ENCODE results near the gene GCG. TPM values are rescaled to one million over a fixed set of nuclear protein-coding genes. Genes with fewer than 3 reads are reported as not detected.

The GCG gene
- total RNA-seq, 2 experiments from 2014 or later = not detected

DNA sequence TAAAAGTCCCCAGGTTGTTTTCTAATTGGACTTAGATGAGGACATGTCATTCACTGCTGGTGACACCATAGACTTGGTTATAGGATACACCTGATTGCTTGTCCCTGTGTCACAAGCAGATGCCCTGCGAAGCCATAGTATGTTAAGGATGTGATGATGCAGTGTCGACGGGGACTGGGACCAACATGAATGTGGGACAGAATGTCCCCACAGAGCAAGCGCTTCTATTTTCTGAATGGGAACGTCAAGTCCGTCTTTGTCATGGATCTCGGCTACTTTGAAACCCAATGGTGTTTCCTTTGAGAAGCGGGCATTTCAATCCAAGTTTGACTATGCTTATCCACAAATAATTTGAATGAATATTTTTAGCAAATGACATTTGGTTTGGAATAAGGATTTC, 2.1 kb downstream of the GCG start:
- Mint-ChIP-seq H3K4me3 (no peak overlapping the region), H3K4me1 (no peaks in the 10 kb centered on the region), H3K27ac (no peak overlapping the region), H3K9me3 (ENCODE audit: low read depth) (no peaks in the 10 kb centered on the region), H3K27me3 (peaks cover 34% of the 10 kb centered on the region), H3K36me3 (ENCODE audit: low read depth) (no peaks in the 10 kb centered on the region)
- intact Hi-C loops (cut with DNase I, micrococcal nuclease) = loop anchor here in 1 of 2 experiments (5.0 kb wide), 1 partner anchor 72 kb away; no protein-coding TSS in a partner anchor
- POLR2A ChIA-PET = no interaction called here
- CTCF ChIA-PET = interaction anchor here (1.5 to 3.6 kb wide), 3 partner anchors 22 to 151 kb away, joined by 3 to 21 read pairs (median 5); no protein-coding TSS in a partner anchor
- ATAC-seq (no peak), DNase-seq (no peak)

DNA sequence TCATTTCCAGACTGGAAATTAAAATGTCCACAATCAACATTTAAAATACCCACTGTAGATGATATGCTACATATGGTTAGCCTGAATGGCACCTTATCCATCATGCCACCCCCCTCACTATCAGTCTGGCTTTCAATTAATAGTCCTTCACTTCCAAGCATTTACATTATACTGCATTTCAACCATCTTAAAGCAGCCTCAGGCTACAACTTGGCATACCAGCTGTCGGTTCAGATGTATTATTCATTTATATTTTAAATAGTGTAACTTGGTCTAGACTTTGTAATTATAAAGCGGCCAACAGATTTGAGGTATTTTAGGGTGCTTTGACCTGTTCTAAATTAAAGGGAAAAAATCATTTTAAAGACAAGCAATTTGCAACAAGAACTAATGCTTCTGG, 2.6 kb downstream of the GCG start:
- H3K4me3 Mint-ChIP-seq = no peak overlapping the region
- no peaks in the 10 kb centered on the region for H3K4me1 Mint-ChIP-seq
- peaks cover 30% of the 10 kb centered on the region for H3K27me3 Mint-ChIP-seq
- no peaks in the 10 kb centered on the region for H3K36me3 Mint-ChIP-seq (ENCODE audit: low read depth)
- DNase-seq = no peak
- no peak for ATAC-seq
- ChIA-PET CTCF (interaction anchor here (1.7 to 3.6 kb wide), 3 partner anchors 9 to 149 kb away, joined by 5 to 21 read pairs (median 5); no protein-coding TSS in a partner anchor), POLR2A (no interaction called here)
- intact Hi-C loops (cut with DNase I, micrococcal nuclease) = no loop called here
- H3K27ac Mint-ChIP-seq = no peak overlapping the region
- H3K9me3 Mint-ChIP-seq (ENCODE audit: low read depth) = no peaks in the 10 kb centered on the region

DNA sequence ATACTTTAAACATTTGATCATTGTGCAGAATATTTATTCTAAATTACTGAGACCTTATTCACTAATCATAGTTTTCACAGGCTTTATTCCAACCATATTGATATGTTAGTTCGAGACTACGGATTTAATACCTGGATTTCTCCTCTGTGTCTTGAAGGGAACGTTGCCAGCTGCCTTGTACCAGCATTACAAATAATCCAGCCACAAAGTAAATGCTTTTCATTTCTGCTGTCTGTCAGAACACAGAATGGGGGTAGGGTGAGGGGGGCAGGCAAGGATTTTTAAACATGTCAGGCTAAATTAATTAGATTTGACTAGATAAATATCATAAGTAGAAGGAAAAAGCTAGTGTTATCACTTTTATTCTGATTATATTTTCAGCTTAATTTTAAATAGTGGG, 3.1 kb downstream of the GCG start:
- Mint-ChIP-seq H3K36me3 (ENCODE audit: low read depth) (no peaks in the 10 kb centered on the region), H3K4me3 (no peak overlapping the region), H3K27ac (no peak overlapping the region), H3K4me1 (no peaks in the 10 kb centered on the region), H3K27me3 (peaks cover 27% of the 10 kb centered on the region), H3K9me3 (ENCODE audit: low read depth) (no peaks in the 10 kb centered on the region)
- intact Hi-C loops (cut with DNase I, micrococcal nuclease) = no loop called here
- no peak for DNase-seq
- ChIA-PET CTCF (interaction anchor here (1.1 to 3.6 kb wide), 5 partner anchors 10 to 150 kb away, joined by 3 to 21 read pairs (median 5); no protein-coding TSS in a partner anchor), POLR2A (no interaction called here)
- ATAC-seq = no peak

DNA sequence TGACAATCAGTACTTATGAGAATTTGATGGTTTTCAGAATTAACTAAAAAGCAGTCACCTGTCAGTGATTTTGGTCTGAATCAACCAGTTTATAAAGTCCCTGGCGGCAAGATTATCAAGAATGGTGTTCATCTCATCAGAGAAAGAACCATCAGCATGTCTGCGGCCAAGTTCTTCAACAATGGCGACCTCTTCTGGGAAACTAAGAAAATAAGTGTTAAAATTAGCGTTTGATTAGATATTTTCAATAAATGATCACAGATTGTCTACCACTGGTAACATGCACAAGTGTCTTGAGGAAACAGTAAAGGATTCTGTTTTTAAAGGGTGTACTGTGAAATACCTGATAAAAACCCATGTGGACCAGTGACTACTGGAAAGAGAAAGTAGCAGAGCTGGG, 8.1 kb downstream of the GCG start:
- no peaks in the 10 kb centered on the region for H3K36me3 Mint-ChIP-seq (ENCODE audit: low read depth)
- CTCF ChIA-PET = interaction anchor here (0.7 to 2.1 kb wide), 5 partner anchors 9 to 745 kb away, joined by 3 to 11 read pairs (median 3); partner anchors contain the start of gene GCG
- intact Hi-C loops (cut with DNase I, micrococcal nuclease) = no loop called here
- H3K4me1 Mint-ChIP-seq = no peaks in the 10 kb centered on the region
- no peak overlapping the region for H3K27ac Mint-ChIP-seq
- DNase-seq (no peak), ATAC-seq (no peak)
- POLR2A ChIA-PET = no interaction called here
- peaks cover 19% of the 10 kb centered on the region for H3K27me3 Mint-ChIP-seq
- H3K4me3 Mint-ChIP-seq = no peak overlapping the region
- H3K9me3 Mint-ChIP-seq (ENCODE audit: low read depth) = no peaks in the 10 kb centered on the region

DNA sequence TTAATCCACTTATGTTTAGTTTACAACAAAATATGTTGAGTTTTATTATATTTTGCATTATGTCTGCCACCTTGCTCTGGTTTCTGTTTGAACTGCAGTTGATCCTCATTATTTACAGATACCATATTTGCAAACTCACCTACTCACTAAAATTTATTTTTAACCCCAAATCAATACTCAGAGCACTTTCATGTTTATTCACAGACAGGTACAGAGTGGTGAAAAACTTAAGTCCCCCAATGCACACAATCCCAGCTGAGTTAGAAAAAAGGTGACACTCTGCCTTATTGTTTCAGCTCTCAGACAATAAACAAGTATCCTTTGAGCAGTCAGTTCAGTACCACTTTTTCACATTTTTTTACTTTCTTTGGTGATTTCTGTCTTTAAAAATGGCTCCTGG, 13.7 kb downstream of the GCG start:
- ChIA-PET POLR2A (no interaction called here), CTCF (interaction anchor here (0.8 to 3.2 kb wide), 3 partner anchors 12 to 160 kb away, joined by 3 to 14 read pairs (median 5); no protein-coding TSS in a partner anchor)
- no peak overlapping the region for H3K27ac Mint-ChIP-seq
- intact Hi-C loops (cut with DNase I, micrococcal nuclease) = no loop called here
- no peak overlapping the region for H3K4me3 Mint-ChIP-seq
- no peaks in the 10 kb centered on the region for H3K36me3 Mint-ChIP-seq (ENCODE audit: low read depth)
- H3K4me1 Mint-ChIP-seq = no peaks in the 10 kb centered on the region
- DNase-seq (no peak), ATAC-seq (no peak)
- peaks cover 11% of the 10 kb centered on the region for H3K27me3 Mint-ChIP-seq
- no peaks in the 10 kb centered on the region for H3K9me3 Mint-ChIP-seq (ENCODE audit: low read depth)

DNA sequence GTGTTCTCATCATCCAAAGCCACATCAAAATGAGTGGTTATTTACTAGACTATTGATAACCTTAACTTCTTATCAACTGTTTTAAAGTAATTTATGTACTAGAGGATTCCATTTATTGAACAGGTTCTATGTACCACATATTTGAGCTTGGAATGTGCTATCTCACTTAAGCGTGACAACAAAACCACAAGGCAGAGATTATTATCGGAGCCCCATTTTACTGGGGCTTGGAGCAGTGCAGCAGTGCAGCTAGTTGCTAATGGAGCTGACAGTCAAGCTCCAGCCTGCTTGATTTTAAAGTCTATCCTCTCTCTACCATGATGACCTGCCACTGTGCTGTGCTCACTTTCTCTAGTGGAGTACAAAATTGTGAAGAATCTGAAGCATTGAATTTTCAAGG, 24.6 kb downstream of the GCG start:
- ATAC-seq (no peak), DNase-seq (no peak)
- Mint-ChIP-seq H3K4me1 (peaks cover 15% of the 10 kb centered on the region), H3K27ac (no peak overlapping the region), H3K36me3 (ENCODE audit: low read depth) (no peaks in the 10 kb centered on the region), H3K27me3 (no peaks in the 10 kb centered on the region), H3K9me3 (ENCODE audit: low read depth) (no peaks in the 10 kb centered on the region), H3K4me3 (no peak overlapping the region)
- intact Hi-C loops (cut with DNase I, micrococcal nuclease) = loop anchor here in 1 of 2 experiments (2.0 kb wide), 1 partner anchor 175 kb away; no protein-coding TSS in a partner anchor
- ChIA-PET POLR2A (no interaction called here), CTCF (interaction anchor here (0.7 to 4.7 kb wide), 11 partner anchors 11 to 540 kb away, joined by 3 to 35 read pairs (median 4); partner anchors contain the start of gene GCG)

DNA sequence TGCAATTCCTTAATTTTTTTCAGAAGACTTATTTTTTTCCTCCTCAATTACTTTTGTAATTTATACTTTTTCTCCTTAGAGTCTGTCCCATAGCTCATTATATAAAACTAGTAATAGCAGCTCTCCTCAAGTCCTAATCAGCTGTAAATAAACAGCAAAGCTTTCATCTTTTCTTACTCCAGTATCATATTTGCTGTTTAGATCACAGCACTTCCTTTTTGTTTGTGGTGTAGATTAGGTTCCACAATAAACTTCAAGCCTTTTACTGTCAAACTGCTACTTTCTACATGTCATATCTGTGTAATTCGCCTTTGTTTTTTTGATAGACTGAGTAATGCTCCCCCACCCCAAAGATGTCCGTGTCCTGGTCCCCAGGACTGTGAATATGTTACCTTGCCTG, 25.5 kb downstream of the GCG start:
- CTCF ChIA-PET = interaction anchor here (0.6 to 4.7 kb wide), 15 partner anchors 11 to 539 kb away, joined by 3 to 35 read pairs (median 4); no protein-coding TSS in a partner anchor
- ATAC-seq (peak; percentile 33), DNase-seq (no peak)
- intact Hi-C loops (cut with DNase I, micrococcal nuclease) = loop anchor here in 1 of 2 experiments (2.0 kb wide), 1 partner anchor 174 kb away; no protein-coding TSS in a partner anchor
- POLR2A ChIA-PET = interaction anchor here (0.6 kb wide), 1 partner anchor 13 kb away, joined by 3 read pairs; no protein-coding TSS in a partner anchor
- Mint-ChIP-seq H3K4me1 (peaks cover 15% of the 10 kb centered on the region), H3K4me3 (no peak overlapping the region), H3K9me3 (ENCODE audit: low read depth) (no peaks in the 10 kb centered on the region), H3K27ac (no peak overlapping the region), H3K36me3 (ENCODE audit: low read depth) (no peaks in the 10 kb centered on the region), H3K27me3 (no peaks in the 10 kb centered on the region)

DNA sequence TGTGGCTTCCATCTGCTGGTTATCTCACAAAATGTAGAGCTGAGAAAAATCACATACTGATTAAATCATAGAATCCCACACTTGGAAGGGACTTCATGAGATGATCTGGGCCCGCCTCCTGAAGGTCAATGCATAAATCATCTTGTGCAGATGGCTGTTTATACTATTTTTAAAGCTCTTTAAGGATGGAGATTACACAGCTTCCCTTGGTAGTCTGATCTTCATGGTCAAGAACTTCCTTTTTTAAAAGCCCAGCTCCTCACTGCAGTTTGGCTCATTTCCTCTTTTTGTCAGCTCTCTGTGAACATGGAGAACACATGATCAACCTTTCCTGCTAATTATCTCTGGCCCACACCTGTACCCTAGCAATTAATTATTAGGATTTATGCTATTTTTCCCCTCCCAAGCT, 25.9 kb downstream of the GCG start:
- Mint-ChIP-seq H3K4me1 (peaks cover 15% of the 10 kb centered on the region), H3K27ac (no peak overlapping the region), H3K36me3 (ENCODE audit: low read depth) (no peaks in the 10 kb centered on the region), H3K27me3 (no peaks in the 10 kb centered on the region), H3K9me3 (ENCODE audit: low read depth) (no peaks in the 10 kb centered on the region), H3K4me3 (no peak overlapping the region)
- ATAC-seq = no peak
- ChIA-PET CTCF (interaction anchor here (0.5 to 4.7 kb wide), 16 partner anchors 9 to 538 kb away, joined by 3 to 35 read pairs (median 4); no protein-coding TSS in a partner anchor), POLR2A (interaction anchor here (0.6 kb wide), 1 partner anchor 13 kb away, joined by 3 read pairs; no protein-coding TSS in a partner anchor)
- intact Hi-C loops (cut with DNase I, micrococcal nuclease) = loop anchor here in 1 of 2 experiments (2.0 kb wide), 1 partner anchor 173 kb away; no protein-coding TSS in a partner anchor
- DNase-seq = no peak

DNA sequence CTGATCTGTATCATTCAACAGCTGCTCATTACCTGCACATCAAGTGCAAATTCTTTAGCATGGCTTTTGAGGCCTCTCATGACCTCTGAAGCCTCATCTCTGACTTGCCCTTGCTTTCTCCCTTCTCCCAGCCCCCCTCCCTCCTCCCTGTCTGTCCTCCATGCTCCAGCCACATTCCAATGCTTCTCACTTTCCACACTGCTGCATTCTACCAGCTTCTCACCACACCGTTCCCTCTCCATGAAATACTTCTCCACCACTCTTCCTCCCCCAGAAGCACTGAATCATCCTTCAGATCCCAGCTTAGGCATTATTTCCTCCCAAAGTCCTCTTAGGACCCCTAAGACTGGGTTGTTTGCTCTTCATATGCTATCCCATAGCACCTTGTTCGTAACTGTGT, 26.9 kb downstream of the GCG start:
- no peaks in the 10 kb centered on the region for H3K27me3 Mint-ChIP-seq
- ATAC-seq = no peak

DNA sequence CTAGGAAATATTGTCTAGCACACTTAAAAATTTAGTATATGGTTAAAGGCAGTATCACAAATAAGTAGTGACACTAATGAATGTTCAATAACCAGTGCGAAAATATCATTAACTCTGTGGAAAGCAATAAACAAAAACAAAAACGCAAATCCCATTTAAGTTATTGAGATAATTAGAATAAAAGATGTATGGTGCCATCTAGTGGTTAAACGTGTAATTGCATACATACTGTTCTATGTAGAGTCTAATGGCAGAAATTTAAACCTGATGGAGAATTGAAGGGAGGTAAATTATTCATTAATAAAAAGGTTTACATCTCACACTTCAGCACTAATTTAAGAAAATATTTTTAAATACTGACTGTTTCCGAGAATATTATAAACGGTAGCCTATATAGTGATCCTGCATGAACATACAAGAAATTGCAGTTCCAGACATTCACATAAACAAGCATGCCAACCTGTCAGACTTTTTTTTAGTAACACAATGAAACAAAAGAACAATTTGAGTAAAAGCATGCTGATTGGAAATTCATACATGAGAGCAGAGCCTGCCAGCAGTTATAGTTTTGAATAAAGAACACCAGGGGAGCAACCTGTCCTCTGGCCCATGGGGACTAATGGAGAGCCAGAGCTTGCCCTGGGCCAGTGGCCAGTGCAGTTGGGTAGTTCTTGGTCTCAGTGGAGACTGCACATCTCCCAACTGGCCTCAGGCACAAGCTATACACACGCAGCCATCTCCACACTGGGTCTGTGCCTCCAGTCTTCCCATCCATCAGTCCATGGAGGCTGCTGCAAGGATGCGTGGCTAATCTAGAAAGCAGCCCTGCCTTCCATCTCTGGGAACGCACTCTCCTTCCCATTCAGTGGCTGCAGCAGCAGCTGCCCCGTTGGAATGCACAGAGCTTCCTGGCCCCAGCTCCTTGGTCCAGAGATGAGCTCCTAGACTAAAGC, 28.0 kb downstream of the GCG start:
- CTCF ChIA-PET = interaction anchor here (0.6 to 4.7 kb wide), 23 partner anchors 8 to 536 kb away, joined by 3 to 35 read pairs (median 4); no protein-coding TSS in a partner anchor
- DNase-seq (no peak), ATAC-seq (no peak)
- intact Hi-C loops (cut with DNase I, micrococcal nuclease) = loop anchor here (1.0 to 5.0 kb wide), 7 partner anchors 52 to 538 kb away; partner anchors contain the start of gene DPP4 (in 1 of the 2)
- POLR2A ChIA-PET = no interaction called here
- H3K9me3 Mint-ChIP-seq (ENCODE audit: low read depth) = no peaks in the 10 kb centered on the region
- H3K27me3 Mint-ChIP-seq = no peaks in the 10 kb centered on the region
- H3K36me3 Mint-ChIP-seq (ENCODE audit: low read depth) = no peaks in the 10 kb centered on the region
- H3K4me1 Mint-ChIP-seq = peaks cover 15% of the 10 kb centered on the region
- H3K4me3 Mint-ChIP-seq = no peak overlapping the region
- no peak overlapping the region for H3K27ac Mint-ChIP-seq

More for the DNA sequence above, 26.9 kb downstream of the GCG start:
- H3K27ac Mint-ChIP-seq = no peak overlapping the region
- CTCF ChIA-PET = interaction anchor here (0.6 to 4.7 kb wide), 30 partner anchors 8 to 1040 kb away, joined by 3 to 35 read pairs (median 4); no protein-coding TSS in a partner anchor
- H3K4me1 Mint-ChIP-seq = peaks cover 15% of the 10 kb centered on the region
- intact Hi-C loops (cut with DNase I, micrococcal nuclease) = no loop called here
- DNase-seq = no peak
- H3K4me3 Mint-ChIP-seq = no peak overlapping the region
- POLR2A ChIA-PET = no interaction called here
- H3K36me3 Mint-ChIP-seq (ENCODE audit: low read depth) = no peaks in the 10 kb centered on the region
- H3K9me3 Mint-ChIP-seq (ENCODE audit: low read depth) = no peaks in the 10 kb centered on the region

All from activated CD4-positive, alpha-beta T cell treated with anti-CD3 and anti-CD28 coated beads for 36 hours (primary cell).